PC-9 (cell line): ENCODE measurements around the gene MUSK. TPM values are rescaled to one million over a fixed set of nuclear protein-coding genes. Genes with fewer than 3 reads are reported as not detected.

Experiments used
- Bru-seq: library from RNA; stranded (reverse); fragments of 400-500 nt; gene quantifications from one replicate; lab custom pipeline; 2021; lab: Mats Ljungman, UMichigan
- BruChase-seq, 2 experiments: library from RNA; stranded (reverse); fragments of 400-500 nt; gene quantifications; one replicate each; lab custom pipeline; 2021; lab: Mats Ljungman, UMichigan
- BruUV-seq: library from RNA; stranded (reverse); fragments of 400-500 nt; replicated peaks from 2 replicates; lab custom pipeline; 2021; lab: Mats Ljungman, UMichigan
- CTCF ChIA-PET: fragments of 300-600 bp; sonication (Branson Sonifier 250); formaldehyde crosslinking; loops from one replicate; lab custom pipeline; 2022; ENCODE audit warnings: antibody characterized with exemption; lab: Charles Lee
- POLR2A ChIA-PET: fragments of 300-600 bp; sonication (Branson Sonifier 250); formaldehyde crosslinking; loops from one replicate; lab custom pipeline; 2022; ENCODE audit warnings: antibody characterized with exemption; ENCODE audit not compliant: unreplicated experiment; lab: Charles Lee
- DNase-seq, 2 experiments: peaks; one replicate each; pipeline versions ENCODE4 v3.0.0 to v3.0.0-alpha.2; 2015 to 2022; ENCODE audit warnings: mixed read lengths in 1 of 2
- H2AFZ ChIP-seq: fragments of 200-600 bp; sonication (generic); 2 replicates; pipeline ENCODE4 v1.8.1; 2017; ENCODE audit warnings: antibody characterized with exemption
- H3F3A ChIP-seq: fragments of 200-600 bp; sonication (generic); 2 replicates; pipeline ENCODE4 v1.8.1; 2017; ENCODE audit warnings: antibody characterized with exemption, mild to moderate bottlenecking, low read depth; ENCODE audit not compliant: insufficient read depth
- H3K27ac ChIP-seq: fragments of 200-600 bp; sonication (generic); 2 replicates; pipeline ENCODE4 v1.6.1; 2016; ENCODE audit warnings: mixed run types
- H3K27me3 ChIP-seq: fragments of 200-600 bp; sonication (generic); 2 replicates; pipeline ENCODE4 v1.6.1; 2016; ENCODE audit warnings: low read depth, mixed run types; ENCODE audit not compliant: insufficient read depth
- H3K36me3 ChIP-seq: fragments of 200-600 bp; sonication (generic); 2 replicates; pipeline ENCODE4 v1.6.1; 2016; ENCODE audit warnings: low read depth, mixed run types
- H3K4me1 ChIP-seq: fragments of 200-600 bp; sonication (generic); replicated peaks from 2 replicates; pipeline ENCODE4 v1.6.1; 2016; ENCODE audit warnings: mixed run types; ENCODE audit not compliant: insufficient read depth
- H3K4me2 ChIP-seq: fragments of 200-600 bp; sonication (generic); 2 replicates; pipeline ENCODE4 v1.6.1; 2017; ENCODE audit warnings: mixed run types
- H3K4me3 ChIP-seq: fragments of 200-600 bp; sonication (generic); 2 replicates; pipeline ENCODE4 v1.6.1; 2016; ENCODE audit warnings: mixed run types
- H3K79me2 ChIP-seq: fragments of 200-600 bp; sonication (generic); 2 replicates; pipeline ENCODE4 v1.6.1; 2017; ENCODE audit warnings: low read depth, mixed run types
- H3K9me2 ChIP-seq: fragments of 200-600 bp; sonication (generic); 2 replicates; pipeline ENCODE4 v1.8.1; 2017; ENCODE audit warnings: mild to moderate bottlenecking; ENCODE audit not compliant: insufficient read depth
- H3K9me3 ChIP-seq: fragments of 200-600 bp; sonication (generic); 2 replicates; pipeline ENCODE4 v1.8.1; 2016; ENCODE audit warnings: low read depth; ENCODE audit not compliant: insufficient read depth
- H4K20me1 ChIP-seq: fragments of 200-600 bp; sonication (generic); 2 replicates; pipeline ENCODE4 v1.8.1; 2017; ENCODE audit not compliant: insufficient read depth
- CTCF ChIP-seq: fragments of 200-600 bp; sonication (generic); conservative IDR thresholded peaks from 2 replicates; pipeline ENCODE4 v1.6.1; 2017; ENCODE audit warnings: mixed run types, antibody characterized with exemption, mild to moderate bottlenecking, moderate library complexity
- EZH2 ChIP-seq: fragments of 200-600 bp; sonication (generic); IDR thresholded peaks from 2 replicates; pipeline ENCODE4 v1.8.0; 2017; ENCODE audit warnings: antibody characterized with exemption, low read depth
- intact Hi-C: fragments of 100-400 bp; cut with micrococcal nuclease; formaldehyde crosslinking; loops from one replicate; pipeline ENCODE4 v1.10.0; 2022; ENCODE audit not compliant: unreplicated experiment
- long read RNA-seq: library from polyadenylated mRNA; stranded (forward); transcript quantifications from one replicate; pipeline ENCODE4 v2.0.0, GENCODE V29; 2022
- total RNA-seq: library from RNA; stranded (reverse); gene quantifications from 2 replicates; pipeline ENCODE4 v1.2.3, GENCODE V29; 2021

Gene MUSK
- total RNA-seq (not detected in 2 replicates), Bru-seq, nascent RNA (percentile 4 among the genes with signal in this experiment), BruChase-seq, experiment 1, labeled RNA remaining after a 2-hour chase (percentile 6 among the genes with signal in this experiment), BruChase-seq, experiment 2, labeled RNA remaining after a 6-hour chase (percentile 3 among the genes with signal in this experiment)
- long read RNA-seq, partial matches to known transcripts = 0 of 3 reads
- long read RNA-seq, other reads (novel, unspliced or antisense) = 3 of 3 reads

GRCh38 chr9:110668570-110669167 is at the start of gene MUSK:
Gene MUSK (plus strand): TSS chr9:110668791. CDS start chr9:110668905, 114 bp downstream.
- no peaks in the 10 kb centered on the region for H4K20me1 ChIP-seq
- CTCF ChIA-PET = no interaction called here
- no peak within 1 kb of the TSS for H3K27ac ChIP-seq
- no peaks in the 10 kb centered on the region for H3K79me2 ChIP-seq
- no peak within 1 kb of the TSS for H3K4me3 ChIP-seq
- no peak for DNase-seq
- H3K36me3 ChIP-seq = no peaks in the 10 kb centered on the region
- no peaks in the 10 kb centered on the region for H3F3A ChIP-seq
- BruUV-seq = no TSS peak
- H3K4me2 ChIP-seq = no peak within 1 kb of the TSS
- TF ChIP-seq CTCF = no peak
- TF ChIP-seq EZH2 = no peak
- no peaks in the 10 kb centered on the region for H3K4me1 ChIP-seq
- intact Hi-C loops = no loop called here
- H2AFZ ChIP-seq = no peak within 1 kb of the TSS
- no peaks in the 10 kb centered on the region for H3K9me3 ChIP-seq
- POLR2A ChIA-PET = no interaction called here
- no peaks in the 10 kb centered on the region for H3K9me2 ChIP-seq
- no peaks in the 10 kb centered on the region for H3K27me3 ChIP-seq

GRCh38 chr9:110619831-110620230 is 48.8 kb upstream of the MUSK start:
- BruUV-seq = no TSS peak
- POLR2A ChIA-PET = interaction anchor here (0.6 kb wide), 1 partner anchor 723 kb away, joined by 9 read pairs; no protein-coding TSS in a partner anchor
- Histone ChIP-seq H4K20me1 (no peaks in the 10 kb centered on the region), H2AFZ (no peak overlapping the region), H3K9me2 (no peaks in the 10 kb centered on the region), H3K9me3 (no peaks in the 10 kb centered on the region), H3K79me2 (no peaks in the 10 kb centered on the region), H3K4me1 (no peaks in the 10 kb centered on the region), H3K4me2 (no peak overlapping the region), H3K27ac (no peak overlapping the region), H3K36me3 (no peaks in the 10 kb centered on the region), H3F3A (no peaks in the 10 kb centered on the region), H3K4me3 (no peak overlapping the region), H3K27me3 (no peaks in the 10 kb centered on the region)
- TF ChIP-seq EZH2 (no peak), CTCF (no peak)
- CTCF ChIA-PET = no interaction called here
- no peak for DNase-seq
- intact Hi-C loops = loop anchor here (5.0 kb wide), 1 partner anchor 73 kb away; no protein-coding TSS in a partner anchor

- ChIA-PET CTCF (interaction anchor here (0.6 kb wide), 2 partner anchors 367 to 736 kb away, joined by 3 read pairs; no protein-coding TSS in a partner anchor), POLR2A (no interaction called here)
- BruUV-seq = no TSS peak
- DNase-seq = no peak
- Histone ChIP-seq H3K9me3 (no peaks in the 10 kb centered on the region), H3K4me3 (no peak overlapping the region), H3K27me3 (no peaks in the 10 kb centered on the region), H3K9me2 (no peaks in the 10 kb centered on the region), H2AFZ (no peak overlapping the region), H3K36me3 (no peaks in the 10 kb centered on the region), H3K4me2 (no peak overlapping the region), H3K79me2 (no peaks in the 10 kb centered on the region), H3F3A (no peaks in the 10 kb centered on the region), H4K20me1 (no peaks in the 10 kb centered on the region), H3K4me1 (no peaks in the 10 kb centered on the region), H3K27ac (no peak overlapping the region)
- no peak for TF ChIP-seq EZH2
- TF ChIP-seq CTCF = no peak
- intact Hi-C loops = loop anchor here (5.0 kb wide), 1 partner anchor 73 kb away; no protein-coding TSS in a partner anchor
Measured at GRCh38 chr9:110620726-110621125, 47.9 kb upstream of the MUSK start.
